GM21528 (cell line): ENCODE results near the gene NREP.
A peak's percentile ranks its signal among the peaks of the same experiment; 100 is the strongest.

Experiments
- ATAC-seq: cut with Tn5 transposase; IDR thresholded peaks from one replicate; pipeline ENCODE4 v1.9.1; 2021; ENCODE audit warnings: mild to moderate bottlenecking, moderate library complexity; ENCODE audit not compliant: unreplicated experiment, low FRiP score

The NREP gene

DNA sequence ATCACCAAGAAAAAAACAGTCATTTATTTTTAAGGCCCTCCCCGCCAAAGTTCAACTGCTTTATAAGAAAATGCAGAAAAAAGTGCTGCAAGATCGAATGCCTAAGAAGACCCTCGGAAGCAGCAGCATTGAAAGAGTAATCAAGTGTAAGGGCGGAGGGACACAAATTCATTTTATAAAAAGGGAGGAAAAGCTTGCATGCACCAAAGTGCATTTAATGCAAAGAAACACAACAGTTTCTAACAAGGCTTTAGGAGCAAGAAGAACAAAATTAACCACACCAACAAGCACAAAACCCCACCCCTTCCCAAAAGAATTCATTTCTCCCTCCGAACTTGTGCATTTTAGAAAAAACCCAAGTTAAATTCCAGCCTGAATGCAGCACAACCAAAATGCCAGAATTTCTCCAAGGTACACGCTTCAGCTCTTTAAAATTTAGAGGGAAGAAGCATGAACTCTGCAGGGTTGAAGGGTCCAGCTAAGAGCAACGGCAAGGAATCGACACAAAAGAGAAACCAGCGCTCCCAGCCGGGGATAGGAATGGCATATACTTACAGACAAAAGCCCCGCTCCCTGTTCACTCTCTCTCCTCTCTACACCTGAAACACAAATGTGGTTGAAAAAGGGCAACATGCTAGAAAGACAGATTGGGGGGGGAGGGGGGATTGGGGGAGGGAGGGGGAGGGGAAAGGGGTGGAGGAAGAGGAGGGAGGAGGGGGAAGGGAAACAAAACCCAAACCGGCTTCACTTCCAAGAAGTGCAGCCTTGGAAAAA is at the start of gene NREP:
Gene NREP, minus strand, starts transcription at position 614 of the 774 bp plus-strand sequence. CDS start 1,422 bp downstream, outside the sequence.
- ATAC-seq, result peak; percentile 9

DNA sequence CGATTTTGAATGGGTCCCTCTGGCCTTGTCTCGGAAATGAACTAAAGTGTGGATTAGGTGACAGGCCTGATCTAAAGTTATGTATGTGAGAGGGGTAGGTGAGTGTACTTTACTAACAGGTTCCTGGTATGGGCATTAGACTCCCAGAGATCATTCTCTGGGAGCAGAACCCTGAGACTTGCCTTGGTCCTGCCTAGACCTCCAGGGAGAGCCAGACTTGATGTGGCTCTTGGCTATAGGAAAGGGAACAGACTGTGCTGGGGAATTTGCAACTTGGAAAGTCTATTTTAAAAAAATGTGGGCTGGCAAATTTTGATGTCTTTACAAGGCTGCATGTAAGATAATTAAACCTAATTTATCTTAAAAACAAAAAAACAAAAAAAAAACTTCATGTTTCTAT is 49.8 kb upstream of the NREP start:
- ATAC-seq, result no peak

DNA sequence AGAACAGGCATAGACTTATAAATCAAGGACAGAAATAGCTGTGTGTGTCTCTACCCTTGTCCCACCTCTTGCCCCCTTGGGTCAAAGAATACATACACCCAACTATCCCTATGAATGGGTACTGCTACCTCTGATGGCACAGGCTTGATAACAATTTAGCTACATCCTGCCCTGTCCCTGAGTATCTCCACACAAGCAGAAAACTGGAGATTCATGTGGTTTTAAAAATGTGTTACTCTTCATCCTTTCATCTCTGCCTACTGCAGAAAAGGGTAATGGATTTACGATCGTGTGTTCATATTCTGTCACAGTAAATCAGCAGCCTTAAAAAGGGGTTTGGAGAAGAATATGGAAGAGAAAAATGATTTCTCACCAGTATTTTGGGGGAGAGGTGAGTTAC is 49.2 kb upstream of the NREP start:
- ATAC-seq, result no peak

DNA sequence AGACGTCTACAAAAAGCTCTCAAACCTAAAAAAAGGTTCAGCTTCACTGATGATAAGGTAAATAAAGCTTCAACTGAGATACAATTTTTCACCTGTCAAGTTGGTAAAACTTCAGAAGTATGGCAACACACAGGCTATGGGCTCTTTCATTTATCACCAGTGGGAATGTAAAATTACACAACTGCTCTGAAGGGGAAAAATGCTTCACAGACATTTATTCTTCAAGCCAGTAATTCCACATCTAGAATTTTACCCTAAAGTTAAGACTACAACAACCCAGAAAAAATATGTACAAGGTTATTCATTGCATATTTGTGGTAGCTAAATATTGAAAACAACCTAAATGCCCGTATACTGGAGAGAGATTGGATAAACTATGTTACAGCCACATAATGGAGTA is 48.1 kb upstream of the NREP start:
- ATAC-seq, result no peak

GRCh38 chr5:111800351-111800750 is 43.4 kb upstream of the NREP start:
- no peak for ATAC-seq

GRCh38 chr5:111795142-111795541 is 38.1 kb upstream of the NREP start:
- no peak for ATAC-seq

GRCh38 chr5:111792471-111793058 is 35.6 kb upstream of the NREP start:
- no peak for ATAC-seq

DNA sequence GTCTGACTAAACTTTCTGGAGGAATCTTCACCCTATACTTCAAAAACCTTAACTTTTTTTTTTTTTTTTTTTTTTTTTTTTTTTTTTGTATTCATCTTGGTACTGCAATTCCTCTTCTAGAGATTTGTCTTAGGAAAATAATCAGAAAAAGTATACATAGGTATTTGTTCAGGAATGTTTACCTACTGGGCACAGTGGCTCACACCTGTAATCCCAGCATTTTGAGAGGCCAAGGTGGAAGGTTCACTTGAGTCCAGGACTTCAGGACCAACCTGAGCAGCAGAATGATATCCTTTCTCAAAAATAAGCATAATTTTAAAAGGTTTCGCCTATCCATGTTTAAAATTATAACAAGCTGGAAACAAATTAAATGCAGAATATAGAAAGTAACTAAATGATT is 33.3 kb upstream of the NREP start:
- ATAC-seq, result no peak

GRCh38 chr5:111787006-111787405 is 30.0 kb upstream of the NREP start:
- ATAC-seq, result no peak

- ATAC-seq, result no peak
Observed at GRCh38 chr5:111784491-111785181, 27.6 kb upstream of the NREP start.

GRCh38 chr5:111783537-111783936 is 26.5 kb upstream of the NREP start:
- no peak for ATAC-seq

GRCh38 chr5:111782216-111782615 is 25.2 kb upstream of the NREP start:
- no peak for ATAC-seq

- no peak for ATAC-seq
Observed at GRCh38 chr5:111781200-111781599, 24.2 kb upstream of the NREP start.

DNA sequence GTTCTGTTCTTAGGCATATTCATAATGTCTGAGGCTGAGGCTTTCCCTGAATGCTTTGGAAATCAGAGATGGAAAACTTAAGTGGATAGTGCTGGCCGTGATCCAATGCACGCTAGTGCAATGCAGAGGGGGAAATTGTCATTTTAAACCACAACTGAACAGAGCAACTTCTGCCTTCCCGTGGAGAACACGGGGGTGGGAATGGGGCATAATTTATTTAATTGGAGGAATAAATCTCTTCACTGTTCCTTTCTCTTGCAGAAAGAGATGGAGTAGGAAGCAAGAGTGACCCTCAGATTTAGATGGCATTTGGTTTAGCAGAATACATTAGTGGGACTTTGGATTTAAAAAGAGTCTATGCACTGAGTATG is 22.9 kb upstream of the NREP start:
- ATAC-seq, result no peak

GRCh38 chr5:111779260-111779921 is 22.4 kb upstream of the NREP start:
- no peak for ATAC-seq

GRCh38 chr5:111776913-111777781 is 20.2 kb upstream of the NREP start:
- ATAC-seq, result no peak

- no peak for ATAC-seq
Observed at GRCh38 chr5:111775224-111775623, 18.2 kb upstream of the NREP start.

DNA sequence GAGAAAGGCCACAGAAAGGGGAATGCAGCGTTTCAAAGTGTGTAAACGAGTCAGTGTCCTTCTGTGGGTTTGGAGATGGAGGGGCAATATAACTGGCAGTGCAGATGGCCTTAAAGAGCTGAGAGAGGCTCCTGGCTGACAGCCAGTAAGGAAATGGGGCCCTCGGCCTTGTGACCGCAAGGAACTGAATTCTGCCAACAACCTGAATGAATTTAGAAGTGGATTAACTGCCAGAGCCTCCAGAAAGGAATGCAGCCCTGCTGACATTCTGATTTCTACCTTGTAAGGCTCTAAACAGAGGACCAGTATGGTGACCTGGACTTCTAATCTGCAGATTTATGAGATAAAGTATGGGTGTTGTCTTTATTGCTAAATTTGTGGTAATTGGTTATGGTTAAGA is 17.5 kb upstream of the NREP start:
- ATAC-seq, result no peak

DNA sequence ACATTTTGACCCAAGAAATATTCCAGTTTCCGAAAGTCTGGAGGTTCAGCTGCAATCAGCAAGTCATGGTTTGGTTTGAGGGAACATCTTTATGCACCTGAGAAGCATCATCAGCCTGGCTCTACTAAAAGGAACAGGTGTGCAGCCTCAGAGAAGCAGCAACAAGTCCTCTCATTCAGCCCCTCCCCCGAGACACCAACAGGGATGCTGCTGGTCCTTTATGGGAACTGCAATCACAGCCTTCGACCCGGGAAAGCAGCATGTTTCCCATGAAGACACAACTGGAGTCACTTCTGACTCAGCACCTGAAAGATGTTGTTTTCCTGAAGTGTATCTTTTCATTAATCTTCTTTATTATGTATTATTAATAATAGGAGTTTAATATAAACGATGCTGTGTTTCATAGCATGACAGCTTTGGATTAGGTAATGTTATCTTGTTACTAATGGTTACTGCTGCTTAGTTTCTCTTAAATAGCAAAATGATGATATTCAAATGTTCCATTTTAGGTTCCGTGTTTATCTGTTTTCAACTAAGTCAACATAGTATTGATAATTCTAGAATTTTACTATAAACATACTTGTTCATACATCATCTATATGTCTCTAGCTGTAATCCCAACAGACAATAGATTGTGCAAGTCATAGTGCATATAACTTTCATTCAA is 15.6 kb upstream of the NREP start:
- ATAC-seq, result no peak

GRCh38 chr5:111769541-111769940 is 12.5 kb upstream of the NREP start:
- no peak for ATAC-seq
